ENCODE results near the gene RBM39. TPM values are rescaled to one million over a fixed set of nuclear protein-coding genes. Genes with fewer than 3 reads are reported as not detected.
A peak's percentile ranks its signal among the peaks of the same experiment; 100 is the strongest.

Gene RBM39
- total and polyA plus RNA-seq, 9 of the 15 experiments (the other 6 are each of a cell fraction or from before 2014, with no cell fraction given), result 143 to 319 (median 228) TPM

DNA sequence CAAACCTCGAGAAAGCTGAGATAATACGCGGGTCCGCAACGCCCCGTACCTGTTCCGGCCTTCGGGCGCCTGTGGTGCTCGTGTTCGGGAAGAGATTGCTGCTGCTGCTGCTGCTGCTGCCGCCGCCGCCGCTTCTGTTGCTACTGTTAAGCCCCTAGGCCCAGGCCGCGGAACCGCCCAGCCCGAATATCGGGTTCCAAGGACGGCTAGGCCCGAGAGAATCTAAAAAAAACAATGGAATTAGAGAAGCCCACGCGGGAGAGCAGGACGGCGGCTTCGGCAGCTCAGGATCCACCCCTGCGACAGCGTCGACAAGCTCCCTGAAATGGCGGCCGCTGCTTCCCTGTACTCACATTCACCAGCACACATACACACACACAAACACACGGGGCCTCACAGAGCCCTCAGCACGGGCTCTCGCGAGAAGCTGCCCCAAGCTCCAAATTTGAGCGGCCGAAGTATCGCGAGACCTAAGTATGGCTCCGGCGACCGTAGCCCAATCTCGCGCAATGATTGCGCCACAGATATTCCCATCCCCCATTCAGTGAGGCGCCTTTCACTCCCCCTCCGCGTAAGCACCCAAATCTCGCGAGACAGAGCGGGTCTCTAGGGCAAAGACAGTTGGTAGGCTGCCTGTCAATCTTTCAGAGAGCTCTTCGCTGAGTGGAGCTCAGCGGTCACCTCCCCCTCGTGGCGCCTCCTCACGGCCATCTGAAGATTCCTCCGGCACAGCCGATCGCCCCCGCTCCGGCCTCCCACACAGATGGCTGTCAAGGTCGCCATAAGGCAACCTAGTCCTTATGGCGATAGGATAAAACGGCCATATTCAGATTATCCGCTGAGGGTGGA, at the start of gene RBM39 (continued):
- TF ChIP-seq TEAD4 (IDR thresholded peaks at IDR 0.05; ENCODE audit: low read length), result peak; percentile 73
- TF ChIP-seq TEAD4 (CRISPR knock-in tag; IDR thresholded peaks at IDR 0.05; ENCODE audit: borderline replicate concordance), result no peak
- TF ChIP-seq, protein P1, sequence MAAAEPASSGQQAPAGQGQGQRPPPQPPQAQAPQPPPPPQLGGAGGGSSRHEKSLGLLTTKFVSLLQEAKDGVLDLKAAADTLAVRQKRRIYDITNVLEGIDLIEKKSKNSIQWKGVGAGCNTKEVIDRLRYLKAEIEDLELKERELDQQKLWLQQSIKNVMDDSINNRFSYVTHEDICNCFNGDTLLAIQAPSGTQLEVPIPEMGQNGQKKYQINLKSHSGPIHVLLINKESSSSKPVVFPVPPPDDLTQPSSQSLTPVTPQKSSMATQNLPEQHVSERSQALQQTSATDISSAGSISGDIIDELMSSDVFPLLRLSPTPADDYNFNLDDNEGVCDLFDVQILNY (CRISPR knock-in tag; IDR thresholded peaks at IDR 0.05), result peak; percentile 51; the same call in 1 of the 2 replicates
- 0 out of 2 replicates have a peak, but pooled peaks have one; percentile 29 for TF ChIP-seq HDAC8 (tag; IDR thresholded peaks at IDR 0.05)
- TF ChIP-seq, protein P2, sequence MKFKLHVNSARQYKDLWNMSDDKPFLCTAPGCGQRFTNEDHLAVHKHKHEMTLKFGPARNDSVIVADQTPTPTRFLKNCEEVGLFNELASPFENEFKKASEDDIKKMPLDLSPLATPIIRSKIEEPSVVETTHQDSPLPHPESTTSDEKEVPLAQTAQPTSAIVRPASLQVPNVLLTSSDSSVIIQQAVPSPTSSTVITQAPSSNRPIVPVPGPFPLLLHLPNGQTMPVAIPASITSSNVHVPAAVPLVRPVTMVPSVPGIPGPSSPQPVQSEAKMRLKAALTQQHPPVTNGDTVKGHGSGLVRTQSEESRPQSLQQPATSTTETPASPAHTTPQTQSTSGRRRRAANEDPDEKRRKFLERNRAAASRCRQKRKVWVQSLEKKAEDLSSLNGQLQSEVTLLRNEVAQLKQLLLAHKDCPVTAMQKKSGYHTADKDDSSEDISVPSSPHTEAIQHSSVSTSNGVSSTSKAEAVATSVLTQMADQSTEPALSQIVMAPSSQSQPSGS (CRISPR knock-in tag; IDR thresholded peaks at IDR 0.05), result no peak
- peak; percentile 64 for TF ChIP-seq NFIC (IDR thresholded peaks at IDR 0.05)
- TF ChIP-seq, protein P3, sequence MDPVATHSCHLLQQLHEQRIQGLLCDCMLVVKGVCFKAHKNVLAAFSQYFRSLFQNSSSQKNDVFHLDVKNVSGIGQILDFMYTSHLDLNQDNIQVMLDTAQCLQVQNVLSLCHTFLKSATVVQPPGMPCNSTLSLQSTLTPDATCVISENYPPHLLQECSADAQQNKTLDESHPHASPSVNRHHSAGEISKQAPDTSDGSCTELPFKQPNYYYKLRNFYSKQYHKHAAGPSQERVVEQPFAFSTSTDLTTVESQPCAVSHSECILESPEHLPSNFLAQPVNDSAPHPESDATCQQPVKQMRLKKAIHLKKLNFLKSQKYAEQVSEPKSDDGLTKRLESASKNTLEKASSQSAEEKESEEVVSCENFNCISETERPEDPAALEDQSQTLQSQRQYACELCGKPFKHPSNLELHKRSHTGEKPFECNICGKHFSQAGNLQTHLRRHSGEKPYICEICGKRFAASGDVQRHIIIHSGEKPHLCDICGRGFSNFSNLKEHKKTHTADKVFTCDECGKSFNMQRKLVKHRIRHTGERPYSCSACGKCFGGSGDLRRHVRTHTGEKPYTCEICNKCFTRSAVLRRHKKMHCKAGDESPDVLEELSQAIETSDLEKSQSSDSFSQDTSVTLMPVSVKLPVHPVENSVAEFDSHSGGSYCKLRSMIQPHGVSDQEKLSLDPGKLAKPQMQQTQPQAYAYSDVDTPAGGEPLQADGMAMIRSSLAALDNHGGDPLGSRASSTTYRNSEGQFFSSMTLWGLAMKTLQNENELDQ (CRISPR knock-in tag; IDR thresholded peaks at IDR 0.05; ENCODE audit: borderline replicate concordance), result no peak
- no peak for TF ChIP-seq DDX20 (tag; IDR thresholded peaks at IDR 0.05; ENCODE audit: low read depth)
- no peak for TF ChIP-seq ATF1 (CRISPR knock-in tag; IDR thresholded peaks at IDR 0.05)
- peak; percentile 98 for TF ChIP-seq ATF1 (tag; IDR thresholded peaks at IDR 0.05)
- TF ChIP-seq XRCC5 (IDR thresholded peaks at IDR 0.05; ENCODE audit: low read depth, low read length), result peak; percentile 72
- peak; percentile 66; the same call in 1 of the 2 replicates for TF ChIP-seq EP300 (IDR thresholded peaks at IDR 0.05; ENCODE audit: low read length)
- no peak; the same call in 1 of the 2 replicates for TF ChIP-seq NBN (IDR thresholded peaks at IDR 0.05; ENCODE audit: low read depth)
- TF ChIP-seq, protein P4, sequence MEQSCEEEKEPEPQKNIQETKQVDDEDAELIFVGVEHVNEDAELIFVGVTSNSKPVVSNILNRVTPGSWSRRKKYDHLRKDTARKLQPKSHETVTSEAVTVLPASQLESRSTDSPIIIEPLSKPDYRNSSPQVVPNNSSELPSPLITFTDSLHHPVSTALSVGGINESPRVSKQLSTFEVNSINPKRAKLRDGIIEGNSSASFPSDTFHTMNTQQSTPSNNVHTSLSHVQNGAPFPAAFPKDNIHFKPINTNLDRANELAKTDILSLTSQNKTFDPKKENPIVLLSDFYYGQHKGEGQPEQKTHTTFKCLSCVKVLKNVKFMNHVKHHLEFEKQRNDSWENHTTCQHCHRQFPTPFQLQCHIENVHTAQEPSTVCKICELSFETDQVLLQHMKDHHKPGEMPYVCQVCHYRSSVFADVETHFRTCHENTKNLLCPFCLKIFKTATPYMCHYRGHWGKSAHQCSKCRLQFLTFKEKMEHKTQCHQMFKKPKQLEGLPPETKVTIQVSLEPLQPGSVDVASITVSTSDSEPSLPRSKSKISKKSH (CRISPR knock-in tag; IDR thresholded peaks at IDR 0.05), result no peak
- peak; percentile 97 for TF ChIP-seq POLR2H (tag; IDR thresholded peaks at IDR 0.05; ENCODE audit: low read depth)
- TF ChIP-seq SIN3A (IDR thresholded peaks at IDR 0.05; ENCODE audit: borderline replicate concordance in 2 of 2, control insufficient read depth in 1 of 2, low read depth in 2 of 2, low read length in 2 of 2), result peak; percentile 14 to 80; a peak in 3 of 4 replicates
- peak; percentile 64; the same call in 1 of the 2 replicates for TF ChIP-seq LCOR (CRISPR knock-in tag; IDR thresholded peaks at IDR 0.05)
- TF ChIP-seq, protein P5, sequence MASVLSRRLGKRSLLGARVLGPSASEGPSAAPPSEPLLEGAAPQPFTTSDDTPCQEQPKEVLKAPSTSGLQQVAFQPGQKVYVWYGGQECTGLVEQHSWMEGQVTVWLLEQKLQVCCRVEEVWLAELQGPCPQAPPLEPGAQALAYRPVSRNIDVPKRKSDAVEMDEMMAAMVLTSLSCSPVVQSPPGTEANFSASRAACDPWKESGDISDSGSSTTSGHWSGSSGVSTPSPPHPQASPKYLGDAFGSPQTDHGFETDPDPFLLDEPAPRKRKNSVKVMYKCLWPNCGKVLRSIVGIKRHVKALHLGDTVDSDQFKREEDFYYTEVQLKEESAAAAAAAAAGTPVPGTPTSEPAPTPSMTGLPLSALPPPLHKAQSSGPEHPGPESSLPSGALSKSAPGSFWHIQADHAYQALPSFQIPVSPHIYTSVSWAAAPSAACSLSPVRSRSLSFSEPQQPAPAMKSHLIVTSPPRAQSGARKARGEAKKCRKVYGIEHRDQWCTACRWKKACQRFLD (CRISPR knock-in tag; IDR thresholded peaks at IDR 0.05), result peak; percentile 87
